ENCODE measurements around the gene ADH1B. TPM values are rescaled to one million over a fixed set of nuclear protein-coding genes. Genes with fewer than 3 reads are reported as not detected.

The ADH1B gene
- total and polyA plus RNA-seq, 12 donors: 12.6 to 257 (median 36.2) TPM

DNA sequence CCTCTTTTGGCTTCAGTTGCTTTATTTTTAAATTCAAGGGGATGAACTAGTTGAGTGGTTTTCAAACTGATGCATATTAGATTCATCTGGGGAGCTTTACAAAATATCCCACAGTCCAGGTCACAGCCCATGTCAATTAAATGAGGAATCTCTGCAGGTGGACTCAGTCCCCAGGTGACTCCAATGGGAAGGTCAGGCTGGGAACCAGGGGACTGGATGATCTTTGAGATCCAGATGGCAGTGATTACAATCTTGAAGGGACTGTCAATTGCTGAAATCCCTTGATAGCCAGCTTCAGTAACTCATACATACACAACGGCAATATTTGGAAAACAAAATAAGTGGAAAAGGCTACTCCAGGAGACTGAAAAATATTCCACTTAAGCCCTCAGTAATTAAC is 7.0 kb downstream of the ADH1B start:
- TF ChIP-seq CTCF (IDR thresholded peaks at IDR 0.05): no peak
- intact Hi-C loops (cut with DNase I): no loop called here
- ATAC-seq (no peak), DNase-seq (no peak)
- 73 to 88% methylated on average over 1 of the region's 1 CpG for WGBS, 2 donors
- no peak overlapping the region for H3K27ac ChIP-seq
- no peaks in the 10 kb centered on the region for H3K4me1 ChIP-seq
- H3K9me3 ChIP-seq: no peaks in the 10 kb centered on the region
- no peak overlapping the region for H3K4me3 ChIP-seq
- H3K36me3 ChIP-seq: no peaks in the 10 kb centered on the region
- H3K27me3 ChIP-seq: no peaks in the 10 kb centered on the region

- DNase-seq (no peak), ATAC-seq (no peak)
- H3K36me3 ChIP-seq: no peaks in the 10 kb centered on the region
- H3K9me3 ChIP-seq: no peaks in the 10 kb centered on the region
- intact Hi-C loops (cut with DNase I): no loop called here
- no peak overlapping the region for H3K4me3 ChIP-seq
- H3K4me1 ChIP-seq: no peaks in the 10 kb centered on the region
- H3K27me3 ChIP-seq: no peaks in the 10 kb centered on the region
- WGBS, 2 donors: 59 to 63% methylated on average over 2 of the region's 2 CpGs
- TF ChIP-seq CTCF (IDR thresholded peaks at IDR 0.05): no peak
- no peak overlapping the region for H3K27ac ChIP-seq
Observed at GRCh38 chr4:99310389-99310788, 10.8 kb downstream of the ADH1B start.

DNA sequence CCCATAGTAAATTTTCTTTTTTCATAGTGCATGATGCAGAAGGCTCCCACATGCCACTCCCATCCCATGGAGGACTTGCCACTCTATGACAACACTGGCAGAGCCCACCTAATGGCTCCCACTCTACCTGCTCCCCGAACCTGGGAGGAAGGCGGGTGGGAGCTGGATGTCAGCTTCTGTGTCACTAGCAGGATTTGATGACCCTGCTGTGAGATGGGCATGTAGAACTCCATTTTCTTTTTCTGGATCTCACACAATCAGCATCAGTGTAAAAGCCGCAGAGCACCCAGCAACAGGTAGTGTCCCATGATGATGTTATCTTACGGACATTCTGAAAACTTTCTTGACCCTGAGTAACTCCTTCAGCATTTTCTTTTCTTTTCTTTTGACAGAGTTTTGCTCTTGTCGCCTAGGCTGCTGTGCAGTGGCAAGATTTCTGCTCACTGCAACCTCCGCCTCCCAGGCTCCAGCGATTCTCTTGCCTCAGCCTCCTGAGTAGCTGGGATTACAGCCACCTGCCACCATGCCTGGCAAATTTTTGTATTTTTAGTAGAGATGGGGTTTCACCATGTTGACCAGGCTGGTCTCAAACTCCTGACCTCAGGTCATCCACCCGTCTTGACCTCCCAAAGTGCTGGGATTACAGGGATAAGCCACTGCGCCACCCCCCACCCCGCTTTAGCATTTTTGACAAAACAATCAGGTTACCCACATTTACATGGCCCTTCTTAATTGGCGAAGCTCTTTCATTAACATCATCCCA is 15.4 kb downstream of the ADH1B start:
- intact Hi-C loops (cut with DNase I): loop anchor here in 1 of 10 donors (10.0 kb wide), 1 partner anchor 101 kb away; no protein-coding TSS in a partner anchor
- ATAC-seq: peak in 1 of 8 donors; percentile 11

More for the DNA sequence above, 15.4 kb downstream of the ADH1B start:
- Histone ChIP-seq H3K9me3 (peaks cover 0 to 14% (median 0%) of the 10 kb centered on the region in 11 donors), H3K27ac (no peak overlapping the region), H3K4me1 (peaks cover 0 to 10% (median 0%) of the 10 kb centered on the region in 9 donors), H3K27me3 (no peaks in the 10 kb centered on the region), H3K4me3 (no peak overlapping the region), H3K36me3 (no peaks in the 10 kb centered on the region)
- DNase-seq: no peak
- TF ChIP-seq CTCF (IDR thresholded peaks at IDR 0.05): no peak
- WGBS, 2 donors: 91 to 92% methylated on average over 11 of the region's 11 CpGs
